Upper lobe of left lung (tissue), 6 donors: Measurements from ENCODE around the gene BCL7A. TPM values are rescaled to one million over a fixed set of nuclear protein-coding genes. Genes with fewer than 3 reads are reported as not detected.

Experiments
- ATAC-seq, 2 donors: fragments of 200-7000 bp; cut with Tn5 transposase; one replicate each; pipeline ENCODE4 v1.9.1; 2022; ENCODE audit warnings: mild to moderate bottlenecking in 2 of 2, moderate library complexity in 2 of 2; ENCODE audit not compliant: low FRiP score in 2 of 2
- DNase-seq, 2 donors: peaks; one replicate each; pipeline ENCODE4 v3.0.0-alpha.2; 2019 to 2020
- H3K27ac ChIP-seq, 4 donors: fragments of 200-600 bp; sonication (generic); one replicate each; pipeline ENCODE4 v1.5.1; 2016 to 2019
- H3K27me3 ChIP-seq, 4 donors: fragments of 200-600 bp; sonication (generic); one replicate each; pipeline ENCODE4 v1.5.1; 2017 to 2019
- H3K36me3 ChIP-seq, 4 donors: fragments of 200-600 bp; sonication (generic); one replicate each; pipeline ENCODE4 v1.5.1; 2016 to 2019
- H3K4me1 ChIP-seq, 4 donors: fragments of 200-600 bp; sonication (generic); one replicate each; pipeline ENCODE4 v1.5.1; 2018 to 2019
- H3K4me3 ChIP-seq, 4 donors: fragments of 200-600 bp; sonication (generic); one replicate each; pipeline ENCODE4 v1.5.1; 2017 to 2019; ENCODE audit warnings: mild to moderate bottlenecking in 2 of 4, moderate library complexity in 1 of 4
- H3K9me3 ChIP-seq, 4 donors: fragments of 200-600 bp; sonication (generic); one replicate each; pipeline ENCODE4 v1.5.1; 2018 to 2019
- CTCF ChIP-seq, 6 experiments: fragments of 450-650 bp in 4 of 6; fragments of 200-600 bp in 2 of 6; sonication (generic) in 2 of 6; IDR thresholded peaks; one replicate each; pipeline ENCODE4 v1.5.1; 2016 to 2019; ENCODE audit warnings: antibody characterized with exemption in 6 of 6
- EP300 ChIP-seq, 4 donors: sonication (generic); formaldehyde crosslinking; IDR thresholded peaks; one replicate each; pipeline ENCODE4 v1.5.1; 2017; ENCODE audit warnings: antibody characterized with exemption in 4 of 4, control low read depth in 2 of 4
- POLR2A ChIP-seq, 4 donors: fragments of 450-650 bp; IDR thresholded peaks; one replicate each; pipeline ENCODE4 v1.5.1; 2016 to 2017; ENCODE audit warnings: antibody characterized with exemption in 4 of 4, mild to moderate bottlenecking in 2 of 4
- POLR2AphosphoS5 ChIP-seq, 2 donors: sonication (generic); formaldehyde crosslinking; IDR thresholded peaks; one replicate each; pipeline ENCODE4 v1.5.1; 2017; ENCODE audit warnings: antibody characterized with exemption in 2 of 2
- WGBS, 2 donors: methylation state at CpG; one replicate each; pipeline ENCODE4 v1.1.5; 2017 to 2018; 5-methylcytosine and 5-hydroxymethylcytosine counted together
- total RNA-seq, 6 donors: library from RNA; depleted of rRNA in 4 of 6; stranded (reverse); fragments of >200 nt in 4 of 6; gene quantifications; one replicate each; pipeline versions ENCODE4 v1.1.0 to v1.2.1, GENCODE V29; 2016 to 2021
- donor health status: DM: no; HTN: no; CAD: no; lungs with moderate emphysema.
- donor health status: DM: no; HTN: yes; CAD: no; lungs with severe emphysema.

BCL7A gene
- total RNA-seq, 6 donors from 2014 or later = 4.9 to 14.6 (median 12.7) TPM

GRCh38 chr12:122020795-122021192, 890 bp upstream of the BCL7A start:
- WGBS, 2 donors = 57 to 66% methylated on average over 4 to 16 of the region's 16 CpGs
- Histone ChIP-seq H3K27me3 (no peaks in the 10 kb centered on the region), H3K27ac (no peak overlapping the region), H3K36me3 (no peaks in the 10 kb centered on the region), H3K9me3 (peaks cover 0 to 4% (median 0%) of the 10 kb centered on the region in 4 donors), H3K4me1 (peaks cover 4 to 27% (median 18%) of the 10 kb centered on the region in 4 donors), H3K4me3 (peak overlapping the region in 2 of 4 donors; percentile 70 to 88)
- DNase-seq = no peak
- TF ChIP-seq POLR2A (IDR thresholded peaks at IDR 0.05) (no peak), POLR2AphosphoS5 (IDR thresholded peaks at IDR 0.05) (no peak), EP300 (IDR thresholded peaks at IDR 0.05) (no peak), CTCF (IDR thresholded peaks at IDR 0.05) (no peak)
- ATAC-seq = no peak

- ATAC-seq = no peak
- peak in 1 of 2 donors; percentile 88 for DNase-seq
These were observed 377 bp upstream of the BCL7A start for GRCh38 chr12:122021193-122021821.

GRCh38 chr12:122022393-122023338, 982 bp downstream of the BCL7A start:
- Histone ChIP-seq H3K27me3 (no peaks in the 10 kb centered on the region), H3K4me3 (peak overlapping the region; percentile 18 to 88 (median 64)), H3K27ac (peak overlapping the region; percentile 73 to 87 (median 79)), H3K9me3 (peaks cover 0 to 4% (median 0%) of the 10 kb centered on the region in 4 donors), H3K4me1 (peaks cover 4 to 27% (median 18%) of the 10 kb centered on the region in 4 donors), H3K36me3 (no peaks in the 10 kb centered on the region)
- WGBS, 2 donors = 0% methylated on average over 4 to 38 of the region's 124 CpGs
- ATAC-seq (peak in 1 of 2 donors; percentile 28), DNase-seq (peak in 1 of 2 donors; percentile 90)
- TF ChIP-seq EP300 (IDR thresholded peaks at IDR 0.05) (no peak), CTCF (IDR thresholded peaks at IDR 0.05) (no peak), POLR2AphosphoS5 (IDR thresholded peaks at IDR 0.05) (no peak), POLR2A (IDR thresholded peaks at IDR 0.05) (no peak)

More at GRCh38 chr12:122021193-122021821, 377 bp upstream of the BCL7A start:
- WGBS, 2 donors = 2 to 8% methylated on average over 5 to 29 of the region's 57 CpGs
- no peaks in the 10 kb centered on the region for H3K27me3 ChIP-seq
- peaks cover 4 to 27% (median 18%) of the 10 kb centered on the region in 4 donors for H3K4me1 ChIP-seq
- H3K27ac ChIP-seq = peak overlapping the region in 2 of 4 donors; percentile 15 to 82
- peaks cover 0 to 4% (median 0%) of the 10 kb centered on the region in 4 donors for H3K9me3 ChIP-seq
- H3K4me3 ChIP-seq = peak overlapping the region; percentile 21 to 88 (median 64)
- TF ChIP-seq POLR2AphosphoS5 (IDR thresholded peaks at IDR 0.05) = no peak
- no peak for TF ChIP-seq POLR2A (IDR thresholded peaks at IDR 0.05)
- no peaks in the 10 kb centered on the region for H3K36me3 ChIP-seq

- Histone ChIP-seq H3K27me3 (no peaks in the 10 kb centered on the region), H3K9me3 (peaks cover 0 to 2% (median 0%) of the 10 kb centered on the region in 4 donors), H3K27ac (peak overlapping the region; percentile 73 to 87 (median 79)), H3K36me3 (no peaks in the 10 kb centered on the region), H3K4me1 (peaks cover 4 to 27% (median 18%) of the 10 kb centered on the region in 4 donors), H3K4me3 (peak overlapping the region; percentile 18 to 88 (median 64))
- TF ChIP-seq POLR2AphosphoS5 (IDR thresholded peaks at IDR 0.05) (peak in 1 of 2 donors; percentile 61), POLR2A (IDR thresholded peaks at IDR 0.05) (peak in 3 of 4 donors; percentile 23 to 54 (median 27)), CTCF (IDR thresholded peaks at IDR 0.05) (no peak), EP300 (IDR thresholded peaks at IDR 0.05) (no peak)
- WGBS, 2 donors = 14% methylated on average over 23 to 31 of the region's 43 CpGs
- peak; percentile 57 to 72 for ATAC-seq
- peak; percentile 59 to 93 for DNase-seq
These were observed 1.9 kb downstream of the BCL7A start for GRCh38 chr12:122023339-122024131.
